ENCODE measurements around the gene INSR. TPM values are rescaled to one million over a fixed set of nuclear protein-coding genes. Genes with fewer than 3 reads are reported as not detected.

The INSR gene
- total RNA-seq, 1 donor from 2014 or later: 32.5 TPM

GRCh38 chr19:7137120-7137519 is 157.1 kb downstream of the INSR start:
- Mint-ChIP-seq H3K9me3 (ENCODE audit: low read depth) (peaks cover 4% of the 10 kb centered on the region), H3K27me3 (ENCODE audit: low read depth) (no peaks in the 10 kb centered on the region), H3K36me3 (ENCODE audit: low read depth) (peaks cover 15% of the 10 kb centered on the region), H3K4me1 (ENCODE audit: low read depth) (peaks cover 4% of the 10 kb centered on the region), H3K4me3 (ENCODE audit: unreplicated experiment) (no peak overlapping the region), H3K27ac (ENCODE audit: unreplicated experiment) (no peak overlapping the region)
- no peak for DNase-seq (ENCODE audit: low spot score)
- TF ChIP-seq CTCF (IDR thresholded peaks at IDR 0.05): no peak

GRCh38 chr19:7132054-7132453 is 162.2 kb downstream of the INSR start:
- peaks cover 4% of the 10 kb centered on the region for H3K4me1 Mint-ChIP-seq (ENCODE audit: low read depth)
- H3K27ac Mint-ChIP-seq (ENCODE audit: unreplicated experiment): no peak overlapping the region
- peaks cover 14% of the 10 kb centered on the region for H3K36me3 Mint-ChIP-seq (ENCODE audit: low read depth)
- no peak for TF ChIP-seq CTCF (IDR thresholded peaks at IDR 0.05)
- no peak overlapping the region for H3K4me3 Mint-ChIP-seq (ENCODE audit: unreplicated experiment)
- H3K27me3 Mint-ChIP-seq (ENCODE audit: low read depth): no peaks in the 10 kb centered on the region
- DNase-seq (ENCODE audit: low spot score): no peak
- H3K9me3 Mint-ChIP-seq (ENCODE audit: low read depth): peaks cover 2% of the 10 kb centered on the region

DNA sequence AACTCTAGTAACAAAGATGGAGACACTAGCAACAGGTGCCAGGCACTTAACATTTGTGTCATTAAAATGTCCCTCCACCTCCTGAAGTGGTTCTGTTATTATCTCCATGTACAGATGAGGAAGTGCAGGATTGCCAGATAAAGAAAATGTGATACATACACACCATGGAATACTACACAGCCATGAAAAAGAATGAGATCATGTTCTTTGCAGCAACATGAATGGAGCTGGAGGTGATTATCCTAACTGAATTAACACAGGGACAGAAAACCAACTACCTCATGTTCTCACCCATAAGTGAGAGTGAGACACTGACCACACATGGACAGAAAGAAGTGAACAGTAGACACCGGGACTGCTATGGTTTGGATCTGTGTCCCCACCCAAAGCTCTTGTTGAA is 164.2 kb downstream of the INSR start:
- Mint-ChIP-seq H3K4me3 (ENCODE audit: unreplicated experiment) (no peak overlapping the region), H3K9me3 (ENCODE audit: low read depth) (peaks cover 6% of the 10 kb centered on the region), H3K27me3 (ENCODE audit: low read depth) (no peaks in the 10 kb centered on the region), H3K36me3 (ENCODE audit: low read depth) (peaks cover 31% of the 10 kb centered on the region), H3K4me1 (ENCODE audit: low read depth) (peaks cover 4% of the 10 kb centered on the region), H3K27ac (ENCODE audit: unreplicated experiment) (no peak overlapping the region)
- no peak for TF ChIP-seq CTCF (IDR thresholded peaks at IDR 0.05)
- DNase-seq (ENCODE audit: low spot score): no peak

- Mint-ChIP-seq H3K27ac (ENCODE audit: unreplicated experiment) (no peak overlapping the region), H3K36me3 (ENCODE audit: low read depth) (peaks cover 43% of the 10 kb centered on the region), H3K4me1 (ENCODE audit: low read depth) (no peaks in the 10 kb centered on the region), H3K9me3 (ENCODE audit: low read depth) (peaks cover 8% of the 10 kb centered on the region), H3K4me3 (ENCODE audit: unreplicated experiment) (no peak overlapping the region), H3K27me3 (ENCODE audit: low read depth) (no peaks in the 10 kb centered on the region)
- DNase-seq (ENCODE audit: low spot score): no peak
- TF ChIP-seq CTCF (IDR thresholded peaks at IDR 0.05): no peak
Observed at GRCh38 chr19:7126132-7126531, 168.1 kb downstream of the INSR start.

DNA sequence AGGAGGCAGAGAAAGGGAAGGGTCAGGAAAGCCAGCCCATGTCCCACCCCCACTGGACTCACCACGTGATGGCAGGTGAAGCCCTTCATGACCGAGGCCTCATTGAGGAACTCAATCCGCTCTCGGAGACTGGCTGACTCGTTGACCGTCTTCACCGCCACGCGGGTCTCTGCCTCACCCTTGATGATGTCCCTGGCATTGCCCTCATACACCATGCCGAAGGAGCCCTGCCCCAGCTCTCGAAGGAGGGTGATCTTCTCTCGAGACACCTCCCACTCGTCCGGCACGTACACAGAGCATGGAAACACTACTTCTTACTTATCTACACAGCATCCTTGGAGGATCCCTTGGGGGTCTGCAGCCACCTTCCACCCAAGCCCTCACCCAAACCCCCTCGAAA is 169.0 kb downstream of the INSR start:
- TF ChIP-seq CTCF (IDR thresholded peaks at IDR 0.05): no peak
- H3K4me3 Mint-ChIP-seq (ENCODE audit: unreplicated experiment): no peak overlapping the region
- DNase-seq (ENCODE audit: low spot score): no peak
- no peak overlapping the region for H3K27ac Mint-ChIP-seq (ENCODE audit: unreplicated experiment)
- no peaks in the 10 kb centered on the region for H3K4me1 Mint-ChIP-seq (ENCODE audit: low read depth)
- H3K9me3 Mint-ChIP-seq (ENCODE audit: low read depth): peaks cover 8% of the 10 kb centered on the region
- peaks cover 41% of the 10 kb centered on the region for H3K36me3 Mint-ChIP-seq (ENCODE audit: low read depth)
- no peaks in the 10 kb centered on the region for H3K27me3 Mint-ChIP-seq (ENCODE audit: low read depth)
